Psoas muscle (tissue), 8 donors: ENCODE results near the gene KIR3DL3. TPM values are rescaled to one million over a fixed set of nuclear protein-coding genes. Genes with fewer than 3 reads are reported as not detected.
"Not testable (repeated sequence)": the region's sequence is repeated elsewhere in the genome, so short reads cannot be mapped to it uniquely, and the experiment has no call there.

Experiments
- ATAC-seq, 4 donors: fragments of 200-7000 bp; cut with Tn5 transposase; one replicate each; pipeline ENCODE4 v1.9.1; 2020; ENCODE audit warnings: moderate library complexity in 3 of 4, mild to moderate bottlenecking in 2 of 4
- DNase-seq, 2 donors: peaks; one replicate each; pipeline ENCODE4 v3.0.0-alpha.2; 2020
- H3K27ac ChIP-seq: fragments of 200-600 bp; one replicate; pipeline ENCODE4 v1.8.0; 2022
- H3K27me3 ChIP-seq, 3 donors: fragments of 200-600 bp in 1 of 3; one replicate each; pipeline versions ENCODE4 v1.6.1 to v1.8.0; 2013 to 2022; ENCODE audit warnings: low read length in 2 of 3, mild to moderate bottlenecking in 2 of 3, moderate library complexity in 1 of 3; ENCODE audit not compliant: insufficient read depth in 3 of 3
- H3K36me3 ChIP-seq, 2 donors: fragments of 200-600 bp in 1 of 2; one replicate each; pipeline versions ENCODE4 v1.6.1 to v1.8.0; 2013 to 2022; ENCODE audit warnings: low read depth in 1 of 2, mild to moderate bottlenecking in 1 of 2, moderate library complexity in 1 of 2; ENCODE audit not compliant: insufficient read depth in 1 of 2
- H3K4me1 ChIP-seq: fragments of 200-600 bp; one replicate; pipeline ENCODE4 v1.8.0; 2022
- H3K4me3 ChIP-seq: fragments of 200-600 bp; one replicate; pipeline ENCODE4 v1.8.0; 2022; ENCODE audit warnings: mild to moderate bottlenecking
- H3K9me3 ChIP-seq: fragments of 200-600 bp; one replicate; pipeline ENCODE4 v1.8.0; 2022
- CTCF ChIP-seq: fragments of 200-600 bp; IDR thresholded peaks from one replicate; pipeline ENCODE4 v1.8.0; 2022; ENCODE audit warnings: antibody characterized with exemption
- WGBS, 3 donors: extraction: QIAGEN DNeasy Blood & Tissue Kit; methylation state at CpG; one replicate each; pipeline versions ENCODE4 v1.1.6 to v1.1.7; 2013; 5-methylcytosine and 5-hydroxymethylcytosine counted together
- intact Hi-C, 2 donors: fragments of 100-400 bp; cut with DNase I; formaldehyde crosslinking; loops; one replicate each; pipeline versions ENCODE4 v1.11.0 to v1.14.2; 2022
- polyA plus RNA-seq, 3 donors: library from polyadenylated mRNA; stranded (reverse); fragments of 200-250 nt; gene quantifications; one replicate each; pipeline ENCODE4 v1.2.3, GENCODE V29; 2013
- total RNA-seq, 4 donors: library from RNA; stranded (reverse); fragmentation: NEBNext Ultra II Directional in 2 of 4; extraction: Animal tissue kit (Norgen Biotek cat#: 25700) in 2 of 4; gene quantifications; one replicate each; pipeline versions ENCODE4 v1.2.1 to v1.2.4, GENCODE V29; 2021 to 2023
- donor health status: healthy with polysubstance abuse.
- donor health status: DM: no; HTN: no; CAD: no; lungs with moderate emphysema.
- donor health status: Bipolar disorder and iron deficiency.
- donor health status: healthy.
- donor health status: DM: yes; HTN: yes; CAD: no.
- donor health status: DM: no; HTN: no; CAD: no.
- donor health status: DM: no; HTN: no; CAD: no.
- donor health status: DM: yes; HTN: yes; CAD: no.

The KIR3DL3 gene
- total and polyA plus RNA-seq, 7 donors = not detected

DNA sequence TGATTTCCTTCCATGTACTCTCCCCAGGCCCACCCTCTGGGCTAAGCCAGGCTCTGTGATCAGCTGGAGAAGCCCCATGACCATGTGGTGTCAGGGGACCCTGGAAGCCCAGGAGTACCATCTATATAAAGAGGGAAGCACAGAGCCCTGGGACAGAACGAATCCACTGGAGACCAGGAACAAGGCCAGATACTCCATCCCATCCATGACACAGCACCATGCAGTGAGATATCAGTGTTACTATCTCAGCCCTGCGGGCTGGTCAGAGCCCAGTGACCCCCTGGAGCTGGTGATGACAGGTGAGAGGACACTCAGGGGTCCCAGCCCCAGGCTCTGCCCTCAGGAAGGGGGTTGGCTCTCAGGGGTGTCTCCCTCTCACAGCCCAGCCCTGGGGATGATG is 27.5 kb upstream of the KIR3DL3 start:
- H3K9me3 ChIP-seq = peaks cover 4% of the 10 kb centered on the region
- no peak overlapping the region for H3K27ac ChIP-seq
- H3K4me3 ChIP-seq = no peak overlapping the region
- no peaks in the 10 kb centered on the region for H3K27me3 ChIP-seq
- ATAC-seq (no peak), DNase-seq (no peak)
- no peak for TF ChIP-seq CTCF
- H3K36me3 ChIP-seq = no peaks in the 10 kb centered on the region
- intact Hi-C loops = no loop called here
- no peaks in the 10 kb centered on the region for H3K4me1 ChIP-seq
- WGBS, 3 donors = 19 to 31% (median 23%) methylated on average over 2 of the region's 2 CpGs

- H3K4me1 ChIP-seq, H3K36me3 ChIP-seq, H3K4me3 ChIP-seq, ATAC-seq, H3K27ac ChIP-seq, H3K27me3 ChIP-seq, intact Hi-C loops, DNase-seq, H3K9me3 ChIP-seq: not testable (repeated sequence)
- WGBS, 3 donors = 81 to 84% (median 82%) methylated on average over 10 to 13 of the region's 13 CpGs
Observed at GRCh38 chr19:54697716-54698115, 26.5 kb upstream of the KIR3DL3 start.

DNA sequence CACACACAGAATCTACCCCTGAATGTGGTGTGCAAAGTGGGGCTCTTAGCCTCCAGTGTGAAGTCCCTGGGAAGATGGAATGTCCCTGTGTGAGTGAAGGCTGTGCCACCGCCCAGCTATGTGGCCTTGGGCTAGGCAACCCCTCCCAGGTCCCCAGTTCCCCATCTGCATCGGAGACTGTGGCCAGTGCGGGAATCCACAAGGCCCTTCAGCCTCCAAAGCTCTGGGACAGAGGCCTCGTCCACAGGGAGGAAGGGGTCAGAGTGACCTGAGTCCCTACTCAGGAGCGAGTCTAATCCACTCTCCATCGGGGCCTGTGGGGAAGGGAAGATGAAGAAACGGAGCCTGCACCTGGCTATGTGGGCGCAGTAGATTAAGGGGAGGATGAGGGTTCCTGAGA is 19.3 kb upstream of the KIR3DL3 start:
- DNase-seq = no peak

DNA sequence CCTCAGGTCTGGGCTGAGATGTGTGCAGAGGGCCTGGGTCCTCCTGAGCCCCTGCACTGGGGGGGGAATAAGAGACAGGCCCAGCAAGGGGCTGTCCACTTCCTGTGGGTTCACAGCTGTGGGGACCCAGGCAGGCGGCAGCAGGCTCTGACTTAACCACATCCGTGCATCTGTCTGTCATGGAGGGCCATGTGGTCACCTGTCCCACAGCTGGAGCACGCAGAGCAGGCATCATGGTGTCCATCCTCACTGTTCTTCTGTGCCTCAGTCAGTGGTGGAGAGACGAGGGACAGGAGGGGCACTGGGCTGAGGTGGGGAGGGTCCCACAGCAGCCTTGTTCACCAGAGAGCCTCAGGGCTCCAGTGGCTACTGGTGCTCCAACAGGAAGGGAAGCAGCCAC is 16.3 kb upstream of the KIR3DL3 start:
- no peaks in the 10 kb centered on the region for H3K4me1 ChIP-seq
- 49 to 65% (median 62%) methylated on average over 4 of the region's 4 CpGs for WGBS, 3 donors
- no peak for ATAC-seq
- TF ChIP-seq CTCF = no peak
- H3K36me3 ChIP-seq = no peaks in the 10 kb centered on the region
- no peak overlapping the region for H3K27ac ChIP-seq
- no peak for DNase-seq
- intact Hi-C loops = no loop called here
- H3K27me3 ChIP-seq = peaks cover 0 to 1% (median 0%) of the 10 kb centered on the region in 3 donors
- H3K4me3 ChIP-seq = no peak overlapping the region
- H3K9me3 ChIP-seq = no peaks in the 10 kb centered on the region

More for the DNA sequence above, 19.3 kb upstream of the KIR3DL3 start:
- H3K27me3 ChIP-seq = peaks cover 0 to 1% (median 0%) of the 10 kb centered on the region in 3 donors
- no peak overlapping the region for H3K27ac ChIP-seq
- no peak for ATAC-seq
- no peaks in the 10 kb centered on the region for H3K9me3 ChIP-seq
- H3K4me3 ChIP-seq = no peak overlapping the region
- no peaks in the 10 kb centered on the region for H3K4me1 ChIP-seq
- intact Hi-C loops = no loop called here
- no peaks in the 10 kb centered on the region for H3K36me3 ChIP-seq
- TF ChIP-seq CTCF = no peak
- WGBS, 3 donors = 69 to 76% (median 69%) methylated on average over 8 of the region's 8 CpGs

DNA sequence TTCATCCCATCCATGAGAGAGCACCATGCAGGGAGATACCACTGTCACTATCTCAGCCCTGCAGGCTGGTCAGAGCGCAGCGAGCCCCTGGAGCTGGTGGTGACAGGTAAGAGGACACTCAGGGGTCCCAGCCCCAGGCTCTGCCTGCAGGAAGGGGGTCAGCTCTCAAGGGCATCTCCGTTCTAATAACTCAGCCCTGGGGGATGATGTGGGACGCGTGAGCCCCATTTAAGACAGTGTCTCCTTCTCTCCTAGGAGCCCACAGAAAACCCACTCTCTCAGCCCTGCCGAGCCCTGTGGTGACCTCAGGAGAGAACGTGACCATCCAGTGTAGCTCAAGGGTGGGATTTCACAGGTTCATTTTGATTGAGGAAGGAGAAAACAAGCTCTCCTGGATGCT is 15.5 kb upstream of the KIR3DL3 start:
- no peak for TF ChIP-seq CTCF
- WGBS, 3 donors = 85% methylated on average over 7 of the region's 7 CpGs
- ATAC-seq = no peak

More for the DNA sequence above, 15.5 kb upstream of the KIR3DL3 start:
- no peak for DNase-seq
- Histone ChIP-seq H3K27me3 (peaks cover 0 to 1% (median 0%) of the 10 kb centered on the region in 3 donors), H3K4me1 (no peaks in the 10 kb centered on the region), H3K27ac (no peak overlapping the region), H3K36me3 (no peaks in the 10 kb centered on the region), H3K4me3 (no peak overlapping the region), H3K9me3 (no peaks in the 10 kb centered on the region)
- intact Hi-C loops = no loop called here
